Measurements from ENCODE around the gene PAQR8. TPM values are rescaled to one million over a fixed set of nuclear protein-coding genes. Genes with fewer than 3 reads are reported as not detected.
"Not testable (repeated sequence)": the region's sequence is repeated elsewhere in the genome, so short reads cannot be mapped to it uniquely, and the experiment has no call there.

Gene PAQR8
- total RNA-seq, 1 donor from 2014 or later, result 23.2 TPM

- no peak for DNase-seq (ENCODE audit: low spot score)
Measured at GRCh38 chr6:52377538-52378221, 15.7 kb downstream of the PAQR8 start.

- no peak for DNase-seq (ENCODE audit: low spot score)
Measured at GRCh38 chr6:52381249-52381648, 19.3 kb downstream of the PAQR8 start.

DNA sequence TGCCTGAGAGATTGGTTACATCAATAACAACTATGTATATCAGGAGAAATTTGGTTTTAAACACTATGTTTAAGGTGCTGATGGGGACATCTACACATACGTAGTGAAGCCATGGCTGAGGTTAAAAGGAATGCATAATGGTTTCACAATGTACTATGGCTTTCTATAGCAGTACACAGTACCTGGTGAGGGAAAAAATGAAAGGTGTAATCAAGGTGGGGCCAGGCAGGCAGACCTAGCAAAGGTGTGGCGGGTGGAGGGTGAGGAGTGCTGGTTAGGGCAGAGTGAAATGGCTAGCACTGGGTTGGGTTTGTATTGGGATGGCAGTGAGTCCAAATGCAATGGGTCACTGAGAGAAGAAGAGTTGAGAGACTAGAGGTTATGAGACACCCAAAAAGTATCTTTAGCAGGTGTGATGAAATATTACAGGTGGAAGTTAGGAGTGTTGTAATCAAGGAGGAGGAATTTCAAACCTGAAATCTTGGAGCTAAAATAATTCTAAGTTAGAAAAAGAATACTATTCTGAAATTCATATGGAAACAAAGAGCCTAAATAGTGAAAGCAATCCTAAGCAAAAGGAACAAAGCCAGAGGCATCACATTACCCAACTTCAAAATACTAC lies 22.3 kb downstream of the PAQR8 start:
- no peak for DNase-seq (ENCODE audit: low spot score)

DNA sequence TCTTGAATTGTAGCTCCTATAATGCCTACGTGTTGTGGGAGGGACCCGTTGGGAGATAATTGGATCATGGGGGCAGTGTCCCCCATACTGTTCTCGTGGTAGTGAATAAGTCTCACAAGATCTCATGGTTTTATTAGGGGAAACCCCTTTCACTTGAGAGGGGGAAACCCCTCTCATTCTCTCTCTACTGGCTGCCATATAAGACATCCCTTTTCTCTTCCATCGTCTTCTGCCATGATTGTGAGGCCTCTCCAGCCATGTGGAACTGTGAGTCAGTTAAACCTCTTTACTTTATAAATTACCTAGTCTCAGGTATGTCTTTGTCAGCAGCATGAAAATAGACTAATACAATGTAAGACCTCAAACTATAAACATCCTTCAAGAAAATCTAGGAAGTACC lies 23.1 kb downstream of the PAQR8 start:
- no peak for DNase-seq (ENCODE audit: low spot score)

- not testable (repeated sequence) for DNase-seq (ENCODE audit: low spot score)
Measured at GRCh38 chr6:52388119-52388518, 26.2 kb downstream of the PAQR8 start.

DNA sequence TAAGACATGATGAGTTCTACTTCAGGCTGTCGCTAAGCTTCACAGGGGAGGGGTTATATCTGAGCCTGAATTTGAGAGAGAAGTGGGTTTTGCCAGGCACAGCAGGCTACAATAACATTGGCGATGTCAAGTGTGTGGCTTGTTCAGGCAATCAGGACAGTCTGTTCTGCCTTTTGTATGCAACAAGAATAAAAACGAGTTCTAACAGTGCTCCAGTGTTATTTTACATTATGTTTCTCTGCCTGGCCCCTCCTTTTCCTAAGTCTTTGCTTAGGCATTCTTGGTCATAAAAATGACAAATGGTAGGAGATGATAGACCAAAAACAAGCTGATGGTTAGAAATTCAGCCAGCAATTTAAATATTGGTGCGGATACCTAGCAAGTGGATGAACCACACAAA lies 26.8 kb downstream of the PAQR8 start:
- no peak for DNase-seq (ENCODE audit: low spot score)

DNA sequence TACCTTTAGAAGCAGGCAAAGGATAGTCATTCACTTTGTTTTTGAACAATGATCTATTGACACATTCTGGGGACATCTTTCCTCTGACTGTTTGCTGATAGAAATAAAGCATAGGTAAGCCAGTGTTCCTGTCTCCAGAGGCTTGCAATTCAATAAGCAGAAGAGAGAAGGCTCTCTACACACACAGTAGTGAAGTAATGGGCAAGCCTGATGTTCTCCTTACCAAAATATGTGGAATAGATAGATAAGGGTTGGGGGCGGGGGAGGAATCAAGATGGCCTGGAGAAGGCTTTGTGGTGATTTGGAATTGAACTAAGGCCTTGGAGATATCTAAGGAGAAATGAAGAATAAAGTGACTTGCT lies 27.3 kb downstream of the PAQR8 start:
- no peak for DNase-seq (ENCODE audit: low spot score)

DNA sequence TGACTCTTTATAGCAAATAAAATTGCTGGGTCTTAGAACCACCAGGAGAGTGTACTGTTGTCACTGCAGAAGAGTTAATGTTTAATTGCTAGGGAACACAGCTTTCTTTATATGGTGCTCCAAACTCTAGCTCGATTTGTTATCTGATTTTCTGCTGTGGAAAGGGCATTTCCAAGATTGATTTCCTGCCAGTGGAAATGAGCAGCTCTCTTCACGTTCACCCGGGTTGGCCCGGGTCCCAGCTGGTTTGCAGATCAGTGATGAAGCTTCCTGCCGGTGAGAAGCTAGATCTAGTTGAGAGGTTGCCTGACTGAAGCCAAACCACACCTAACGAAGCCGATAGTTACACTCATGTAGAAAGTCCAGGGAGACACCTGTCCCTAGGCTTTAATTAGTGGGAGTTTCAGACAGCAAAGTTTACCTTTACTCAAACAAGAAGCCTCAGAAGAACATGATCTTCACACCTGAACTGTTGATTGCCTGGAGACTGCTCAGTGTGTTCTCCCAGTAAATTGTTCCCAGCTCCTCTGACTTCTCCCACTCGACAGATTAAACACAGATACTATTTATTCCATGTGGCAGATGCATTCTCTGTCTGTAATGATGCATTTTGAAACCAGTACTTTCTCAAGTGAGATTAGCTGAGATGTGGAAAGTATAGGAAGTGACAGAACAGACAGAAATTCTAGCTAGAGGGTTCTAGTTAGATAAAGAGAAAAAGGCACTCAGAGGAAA lies 27.8 kb downstream of the PAQR8 start:
- peak; percentile 91 for DNase-seq (ENCODE audit: low spot score)

GRCh38 chr6:52390361-52390727 lies 28.4 kb downstream of the PAQR8 start:
- DNase-seq (ENCODE audit: low spot score), result peak; percentile 16

- DNase-seq (ENCODE audit: low spot score), result no peak
Measured at GRCh38 chr6:52391599-52391998, 29.6 kb downstream of the PAQR8 start.

GRCh38 chr6:52392944-52393343 lies 31.0 kb downstream of the PAQR8 start:
- no peak for DNase-seq (ENCODE audit: low spot score)

GRCh38 chr6:52393780-52394179 lies 31.8 kb downstream of the PAQR8 start:
- DNase-seq (ENCODE audit: low spot score), result no peak

DNA sequence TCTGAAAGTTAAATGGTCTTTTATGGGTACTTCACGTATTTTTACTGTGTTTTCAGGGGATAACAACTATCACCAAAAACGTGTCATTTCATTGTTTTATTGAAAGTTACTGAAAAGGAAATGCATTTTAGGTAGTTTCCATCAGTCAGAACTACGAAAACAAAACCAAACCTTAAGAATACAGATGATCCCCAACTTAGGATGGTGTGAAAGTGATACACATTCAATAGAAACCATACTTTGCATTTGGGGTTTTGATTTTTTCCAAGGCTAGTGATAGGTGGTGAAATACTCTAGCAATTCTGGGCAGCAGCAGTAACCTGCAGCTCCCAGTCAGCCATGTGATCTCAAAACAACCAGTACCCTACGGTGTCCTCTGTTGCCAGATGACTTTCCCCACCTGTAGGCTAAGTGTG lies 32.3 kb downstream of the PAQR8 start:
- no peak for DNase-seq (ENCODE audit: low spot score)

DNA sequence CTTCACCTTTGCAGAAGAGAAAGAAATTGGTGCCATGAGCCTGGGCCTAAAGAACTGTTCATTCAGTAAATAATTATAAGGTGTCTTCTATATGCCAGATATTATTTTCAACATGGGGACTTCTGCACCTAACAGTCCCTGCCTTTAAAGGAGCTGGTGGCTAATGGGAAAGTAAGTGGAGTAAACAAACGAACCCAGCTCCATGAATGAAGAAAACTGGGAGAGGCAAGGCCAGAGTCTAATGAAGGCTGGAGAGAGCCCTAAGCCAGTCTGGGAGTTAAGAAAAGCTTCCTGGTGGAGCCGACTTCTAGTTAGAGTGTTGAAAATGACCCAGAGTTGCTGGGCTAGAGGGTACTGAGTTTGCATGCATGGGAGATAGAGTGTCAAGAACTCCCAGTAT lies 34.0 kb downstream of the PAQR8 start:
- DNase-seq (ENCODE audit: low spot score), result no peak

DNA sequence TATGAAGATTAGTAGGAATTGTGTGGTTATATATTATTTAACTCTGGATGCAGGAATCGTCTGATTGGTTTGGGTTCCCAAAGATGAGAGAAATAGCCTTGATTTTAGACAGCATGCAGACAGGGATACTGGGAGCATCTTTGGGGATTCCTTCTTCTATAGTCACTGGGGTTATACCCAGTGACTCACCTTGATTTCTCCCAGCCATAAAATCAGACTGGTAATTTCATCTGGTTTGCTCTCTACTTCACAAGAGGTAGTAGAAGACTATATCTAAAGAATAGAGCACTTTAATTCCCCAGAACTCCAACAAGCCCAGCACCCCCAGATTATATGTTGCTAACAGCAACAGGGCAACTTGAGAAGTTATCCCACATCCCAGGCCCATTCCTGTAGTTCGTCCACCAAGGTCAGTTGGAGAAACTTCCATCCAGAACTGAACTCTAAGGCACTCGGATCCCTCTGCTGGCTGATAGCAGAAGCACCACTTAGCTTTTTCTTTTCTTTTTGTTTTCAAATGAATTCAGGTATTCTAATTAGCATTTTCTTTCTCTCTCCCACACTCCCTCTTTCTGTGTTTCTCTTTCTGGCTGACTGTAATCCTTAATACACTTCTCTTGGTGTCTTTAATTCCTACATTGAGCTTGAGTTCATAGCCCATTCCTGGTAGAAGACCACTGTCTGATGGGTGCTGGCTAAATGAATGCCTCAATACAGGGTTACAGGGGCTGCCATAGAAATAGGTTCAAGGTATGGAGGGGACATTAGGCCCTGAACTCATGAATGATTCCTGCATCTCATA lies 37.8 kb downstream of the PAQR8 start:
- peak; percentile 49 for DNase-seq (ENCODE audit: low spot score)

GRCh38 chr6:52400313-52401041 lies 38.5 kb downstream of the PAQR8 start:
- no peak for DNase-seq (ENCODE audit: low spot score)

GRCh38 chr6:52403086-52403485 lies 41.1 kb downstream of the PAQR8 start:
- no peak for DNase-seq (ENCODE audit: low spot score)

- DNase-seq (ENCODE audit: low spot score), result peak; percentile 74
Measured at GRCh38 chr6:52403627-52404026, 41.7 kb downstream of the PAQR8 start.

DNA sequence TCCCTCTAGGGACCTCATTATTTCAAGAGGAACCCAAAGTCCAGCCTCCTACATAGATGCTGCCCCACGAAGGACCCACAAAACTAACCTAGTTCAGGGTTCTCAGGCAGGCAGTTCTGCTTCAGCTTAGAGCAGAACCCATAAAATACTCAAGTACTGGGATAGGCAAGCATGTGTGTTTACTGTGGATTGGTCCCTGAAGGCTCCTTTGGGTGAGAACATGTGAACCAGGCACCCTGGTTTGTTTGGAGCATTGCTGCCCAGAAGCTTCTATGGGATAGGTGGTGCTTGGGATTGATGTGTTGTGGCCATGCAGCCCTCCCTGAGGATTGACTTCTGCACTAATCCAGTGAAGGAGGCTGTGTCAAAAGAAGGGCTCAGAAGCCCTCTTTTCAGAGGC lies 43.3 kb downstream of the PAQR8 start:
- no peak for DNase-seq (ENCODE audit: low spot score)

DNA sequence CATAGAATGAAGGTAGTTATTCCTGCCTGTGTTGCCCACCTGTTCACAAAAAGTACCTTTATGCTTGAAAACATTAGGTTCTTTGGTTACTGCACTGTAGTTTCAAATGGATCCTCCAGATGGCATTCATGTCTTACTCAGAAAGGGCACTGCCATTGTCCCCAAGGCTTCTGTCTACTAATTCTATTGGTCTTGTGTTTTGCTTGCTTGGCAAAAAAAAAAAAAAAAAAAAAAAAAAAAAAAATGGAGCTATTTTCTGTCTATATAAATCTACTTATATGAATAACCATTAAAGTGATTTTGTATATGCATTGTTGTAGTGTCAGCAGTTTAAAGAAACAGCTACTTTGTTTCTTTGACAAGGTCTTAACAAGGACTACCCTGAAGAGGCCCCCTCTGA lies 45.5 kb downstream of the PAQR8 start:
- DNase-seq (ENCODE audit: low spot score), result no peak

- DNase-seq (ENCODE audit: low spot score), result no peak
Measured at GRCh38 chr6:52409499-52409898, 47.5 kb downstream of the PAQR8 start.

- DNase-seq (ENCODE audit: low spot score), result no peak
Measured at GRCh38 chr6:52410979-52411378, 49.0 kb downstream of the PAQR8 start.
